HG03066 (cell line): Measurements from ENCODE around the gene CDC6.

Experiments
- ATAC-seq: cut with Tn5 transposase; IDR thresholded peaks from one replicate; pipeline ENCODE4 v1.9.1; 2021; ENCODE audit warnings: low read depth; ENCODE audit not compliant: unreplicated experiment

The CDC6 gene

DNA sequence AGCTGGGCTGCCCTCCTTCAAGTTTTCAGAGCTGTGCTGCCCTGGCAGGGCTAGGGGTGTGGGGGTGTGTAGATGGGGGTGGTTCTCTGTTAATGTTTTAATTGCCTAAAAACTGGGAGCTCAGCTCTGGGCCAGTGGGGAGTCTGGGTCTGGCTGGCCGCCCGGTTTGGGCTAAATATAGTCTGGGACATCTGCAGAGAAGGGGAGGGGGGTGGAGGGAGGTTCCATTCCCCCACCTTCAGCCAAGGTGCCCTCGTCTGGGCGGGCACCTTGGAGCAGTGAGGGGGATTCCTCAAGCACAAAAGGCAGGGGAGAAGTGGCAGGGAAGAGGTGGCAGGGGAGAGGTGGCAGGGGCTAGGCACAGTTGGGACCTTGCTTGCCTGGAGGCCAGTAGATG, 34.3 kb downstream of the CDC6 start:
- ATAC-seq: no peak

DNA sequence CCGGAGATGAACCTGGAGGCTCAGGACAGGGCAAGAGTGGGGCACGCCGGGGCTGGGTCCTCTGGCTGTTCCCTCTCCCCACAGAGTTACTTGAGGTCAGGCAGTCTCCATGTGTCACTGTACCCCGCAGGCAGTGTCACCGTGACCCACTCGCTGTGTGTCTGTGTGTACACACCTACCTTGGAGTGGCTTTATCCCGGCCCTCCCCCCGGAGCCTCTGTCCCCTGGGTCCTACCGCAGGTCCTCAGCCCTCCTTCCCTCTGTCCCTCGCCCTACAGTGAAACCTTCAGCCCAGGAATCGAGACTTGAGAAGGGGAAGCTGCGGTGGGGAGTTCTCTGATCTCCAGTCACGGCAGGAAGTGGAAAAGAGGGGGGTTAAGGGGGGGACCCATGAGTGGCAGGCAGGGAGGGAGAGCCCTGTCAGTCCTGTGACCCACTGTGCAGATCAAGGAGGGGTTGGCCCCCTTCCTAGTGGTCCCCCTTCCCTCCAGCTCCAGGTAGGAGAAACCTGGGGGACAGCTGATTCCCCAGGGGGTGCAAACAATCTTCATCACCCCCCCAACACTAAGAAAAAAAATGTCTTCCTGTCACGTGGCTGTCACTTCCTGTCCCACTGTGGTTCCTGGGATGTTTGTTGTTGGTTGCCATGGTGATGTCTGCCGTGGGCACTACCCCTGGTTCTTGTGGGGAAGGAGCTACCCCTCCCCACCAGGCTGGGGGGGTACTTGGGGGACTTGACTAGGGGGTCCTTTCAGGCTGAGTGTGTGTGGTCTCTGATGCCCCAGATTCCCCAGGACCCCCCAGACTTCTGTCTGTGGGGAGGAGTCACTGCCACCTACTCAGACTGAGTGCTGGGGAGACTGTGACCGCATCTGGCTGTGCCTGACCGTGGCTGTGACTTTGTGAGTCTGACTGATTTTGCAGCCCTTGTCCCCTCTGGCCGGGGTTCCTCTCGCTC, 35.0 kb downstream of the CDC6 start:
- no peak for ATAC-seq

DNA sequence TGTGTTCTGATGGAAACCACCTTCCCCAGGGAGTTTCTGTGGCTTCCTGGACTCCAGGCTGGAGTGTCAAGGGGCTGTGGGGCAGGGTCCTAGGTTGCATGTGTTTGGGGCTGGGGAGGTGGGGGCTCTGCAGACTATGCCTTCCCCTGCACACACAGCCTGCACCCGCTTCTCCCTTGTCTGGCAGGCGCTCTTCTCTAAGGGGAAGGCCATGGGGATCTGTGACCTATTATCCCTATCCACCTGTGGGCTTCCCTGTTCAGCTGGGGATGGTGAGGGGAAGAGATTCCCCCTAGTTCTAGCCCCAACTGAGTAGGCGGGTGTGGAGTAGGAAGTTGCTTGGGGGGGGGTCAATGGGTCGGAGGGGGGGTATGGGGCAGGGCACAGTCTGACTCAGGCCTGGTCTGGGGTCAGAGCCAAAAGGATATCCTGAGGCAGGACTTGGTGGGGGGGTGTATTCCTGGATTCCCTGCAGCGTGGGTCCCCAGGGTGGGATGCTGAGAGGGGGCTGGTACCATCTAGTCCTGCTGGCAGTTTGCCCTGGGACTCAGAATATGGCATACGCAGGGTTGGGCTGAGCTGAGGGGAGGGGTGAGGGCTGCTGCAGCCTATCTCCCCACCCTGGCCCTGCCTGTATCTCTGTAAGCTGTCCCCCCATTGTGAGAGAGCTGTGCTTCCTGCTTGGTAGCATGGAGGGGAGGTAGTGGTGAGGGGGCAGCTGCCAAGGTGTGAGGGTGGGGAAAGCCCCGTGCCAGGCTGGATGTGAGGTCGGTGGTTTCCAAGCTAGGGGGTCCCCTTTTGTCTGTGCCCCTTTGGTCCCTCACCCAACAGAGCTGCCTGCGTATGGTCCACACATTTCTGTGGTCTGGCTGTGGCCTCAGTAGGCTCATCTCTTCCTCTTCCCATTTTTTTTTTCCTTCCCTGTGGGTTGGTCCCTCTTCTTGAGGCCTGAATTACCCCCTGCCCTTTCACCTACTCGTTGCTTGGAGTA, 36.0 kb downstream of the CDC6 start:
- ATAC-seq: no peak

DNA sequence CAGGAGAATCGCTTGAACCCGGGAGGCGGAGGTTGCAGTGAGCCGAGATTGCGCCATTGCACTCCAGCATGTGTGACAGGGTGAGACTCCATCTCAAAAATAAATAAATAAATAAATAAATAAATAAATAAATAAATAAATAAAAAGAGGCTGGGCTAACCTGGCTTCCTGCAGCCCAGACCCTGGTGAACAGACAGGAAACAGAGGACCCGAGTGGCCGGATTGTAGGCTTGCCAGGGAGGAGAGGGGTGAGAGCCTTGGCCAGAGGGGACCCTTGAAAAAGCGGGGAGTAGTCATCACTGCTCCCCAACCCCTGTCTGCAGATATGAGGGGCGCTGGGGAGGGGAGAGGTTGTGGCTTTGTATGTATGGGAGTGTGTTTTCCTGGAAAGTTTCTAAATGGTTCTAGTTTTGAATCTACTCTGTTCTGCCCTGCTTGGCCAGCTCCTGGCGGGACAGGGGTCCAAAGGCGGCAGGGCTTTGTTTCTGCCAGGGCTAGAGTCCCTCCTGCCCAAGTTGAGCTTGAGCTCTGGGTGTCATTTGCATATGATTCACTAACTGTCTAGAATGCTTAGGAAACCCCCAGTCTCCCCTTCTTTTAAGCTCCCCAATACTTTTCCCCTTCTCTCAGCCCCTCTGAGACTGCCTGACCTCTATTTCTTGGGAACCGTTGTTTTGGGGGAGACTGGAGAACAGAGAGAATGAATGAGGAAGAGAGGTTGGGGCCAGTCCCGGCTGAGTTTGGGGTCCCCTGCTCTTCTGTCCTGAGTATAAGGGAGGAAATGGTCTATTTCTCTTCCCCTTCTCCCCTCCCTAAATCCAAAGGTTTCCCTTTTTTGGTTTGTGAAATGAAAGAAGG, 37.7 kb downstream of the CDC6 start:
- no peak for ATAC-seq

DNA sequence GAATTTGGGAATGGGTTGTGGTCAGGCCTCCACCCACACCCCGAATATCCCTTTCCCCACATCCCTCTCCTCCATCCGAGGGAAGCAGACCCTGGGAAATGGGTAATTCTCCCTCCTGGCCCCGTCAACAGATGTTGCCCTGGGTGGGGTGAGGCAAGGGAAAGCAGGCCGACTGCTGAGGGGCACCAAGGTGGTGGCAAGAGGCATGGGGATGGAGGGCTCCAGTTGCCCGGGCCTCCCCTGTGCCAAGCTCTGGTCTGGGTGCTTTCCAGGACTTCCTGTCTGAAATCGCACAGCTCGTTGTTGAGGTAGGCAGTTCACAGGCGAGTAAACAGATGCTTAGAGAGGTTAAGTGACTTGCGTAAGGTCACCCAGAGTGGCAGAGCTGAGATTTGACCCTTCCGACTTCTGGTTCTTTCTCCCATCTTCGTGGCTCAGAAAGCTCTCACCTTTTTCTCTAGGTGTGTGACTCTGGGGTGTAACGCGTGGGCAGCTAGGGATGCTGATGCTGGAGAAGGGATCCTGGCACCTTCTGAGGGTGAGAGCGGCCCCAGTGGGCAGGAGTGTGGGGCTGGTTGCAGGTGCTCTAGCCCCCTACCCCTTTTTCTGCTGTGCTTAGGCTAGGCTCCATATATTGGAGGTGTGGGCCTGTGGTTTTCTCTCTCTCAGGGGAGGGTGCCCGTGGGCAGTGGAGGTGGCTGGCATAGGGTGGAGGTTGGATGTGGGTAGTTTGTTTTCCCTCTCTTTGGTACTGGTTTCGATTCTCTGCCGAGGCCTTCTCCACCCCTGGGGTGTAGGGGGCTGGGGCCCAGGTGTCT, 38.5 kb downstream of the CDC6 start:
- ATAC-seq: no peak

DNA sequence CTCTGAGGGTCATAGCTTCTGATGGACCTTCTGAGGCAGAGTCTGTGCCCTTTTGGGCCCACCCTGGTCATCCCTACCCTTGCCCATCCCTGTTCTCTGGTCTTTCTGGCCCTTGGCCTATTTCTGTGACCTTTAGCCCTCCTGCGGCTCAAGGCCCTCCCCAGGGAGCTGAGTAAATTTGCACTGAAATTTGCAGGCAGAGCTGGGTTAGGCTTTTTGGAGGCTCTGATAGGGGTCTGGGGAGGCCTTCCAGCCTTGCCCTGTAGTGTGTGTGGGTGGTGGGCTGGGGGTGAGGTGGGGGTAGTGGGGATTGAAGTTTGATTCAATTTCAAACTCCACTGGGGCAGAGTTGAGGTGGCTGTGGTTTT, 39.1 kb downstream of the CDC6 start:
- ATAC-seq: no peak

DNA sequence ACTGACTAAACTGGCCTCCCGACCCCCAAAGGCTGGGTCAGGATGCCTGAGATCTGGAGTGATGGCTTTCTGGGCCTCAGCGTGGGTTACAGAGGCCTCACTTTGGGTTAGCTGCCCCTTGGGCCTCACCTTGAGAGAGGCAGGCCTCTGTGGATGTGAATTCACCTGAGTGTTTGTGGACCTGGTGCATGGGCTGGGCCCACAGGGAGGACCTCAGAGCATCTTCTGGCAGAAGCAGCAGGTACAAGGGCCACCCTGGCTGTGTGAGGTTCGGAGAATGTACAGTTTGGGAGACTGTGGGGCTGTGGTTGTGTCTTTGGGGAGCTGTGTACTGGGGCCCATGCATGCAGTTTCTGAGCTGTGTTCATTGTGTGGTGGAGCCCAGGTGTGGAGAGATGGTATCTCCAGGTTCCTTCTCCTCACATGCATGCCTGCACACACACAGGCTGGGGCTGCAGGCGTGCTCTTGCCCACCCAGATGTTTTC, 39.6 kb downstream of the CDC6 start:
- no peak for ATAC-seq

DNA sequence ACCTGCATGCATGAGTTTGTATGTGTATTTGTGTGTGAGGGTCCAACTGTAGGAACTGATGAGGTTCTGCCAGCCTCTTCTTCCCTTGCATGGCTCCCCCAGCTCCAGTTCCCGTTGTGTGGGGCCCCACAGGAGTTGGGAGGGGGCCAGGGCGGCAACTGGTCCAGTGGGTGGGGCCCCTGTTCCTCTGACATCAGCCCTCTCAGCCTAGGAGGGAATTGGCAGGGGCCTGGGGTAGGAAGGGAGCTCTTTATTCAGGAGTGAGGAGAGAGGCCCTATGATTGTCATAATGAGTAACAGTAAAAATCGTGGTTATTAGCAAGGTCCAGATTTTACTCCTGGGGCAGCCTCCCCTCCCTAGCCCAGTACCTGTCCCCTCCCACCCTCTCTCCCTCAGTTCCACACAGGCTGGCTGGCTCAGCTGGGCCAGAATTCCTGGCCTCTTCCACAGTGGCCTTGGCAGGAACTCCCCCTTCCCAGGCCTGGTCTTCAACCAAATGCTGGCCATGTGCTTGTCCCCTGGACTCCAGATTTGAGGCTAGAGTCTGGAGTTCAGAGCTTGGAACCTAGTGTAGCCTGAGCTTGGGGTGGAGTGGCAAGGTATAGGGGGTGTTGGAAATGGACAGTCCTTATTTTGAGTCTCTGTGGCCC, 40.2 kb downstream of the CDC6 start:
- no peak for ATAC-seq

DNA sequence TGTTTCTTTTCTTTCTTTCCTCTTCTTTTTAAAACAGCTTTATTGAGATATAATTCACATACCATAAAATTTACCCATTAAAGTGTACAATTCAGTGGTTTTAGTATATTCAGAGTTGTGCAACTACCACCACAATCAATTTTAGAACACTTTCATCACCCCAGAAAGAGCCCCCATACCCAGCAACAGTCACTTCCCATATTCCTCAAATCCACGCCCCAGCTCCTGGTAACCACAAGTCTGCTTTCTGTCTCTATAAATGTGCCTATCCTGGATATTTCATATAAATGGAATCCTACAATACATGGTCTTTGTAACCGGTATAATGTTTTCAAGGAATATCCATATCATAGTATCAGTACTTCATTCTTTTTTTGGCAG, 40.7 kb downstream of the CDC6 start:
- no peak for ATAC-seq

DNA sequence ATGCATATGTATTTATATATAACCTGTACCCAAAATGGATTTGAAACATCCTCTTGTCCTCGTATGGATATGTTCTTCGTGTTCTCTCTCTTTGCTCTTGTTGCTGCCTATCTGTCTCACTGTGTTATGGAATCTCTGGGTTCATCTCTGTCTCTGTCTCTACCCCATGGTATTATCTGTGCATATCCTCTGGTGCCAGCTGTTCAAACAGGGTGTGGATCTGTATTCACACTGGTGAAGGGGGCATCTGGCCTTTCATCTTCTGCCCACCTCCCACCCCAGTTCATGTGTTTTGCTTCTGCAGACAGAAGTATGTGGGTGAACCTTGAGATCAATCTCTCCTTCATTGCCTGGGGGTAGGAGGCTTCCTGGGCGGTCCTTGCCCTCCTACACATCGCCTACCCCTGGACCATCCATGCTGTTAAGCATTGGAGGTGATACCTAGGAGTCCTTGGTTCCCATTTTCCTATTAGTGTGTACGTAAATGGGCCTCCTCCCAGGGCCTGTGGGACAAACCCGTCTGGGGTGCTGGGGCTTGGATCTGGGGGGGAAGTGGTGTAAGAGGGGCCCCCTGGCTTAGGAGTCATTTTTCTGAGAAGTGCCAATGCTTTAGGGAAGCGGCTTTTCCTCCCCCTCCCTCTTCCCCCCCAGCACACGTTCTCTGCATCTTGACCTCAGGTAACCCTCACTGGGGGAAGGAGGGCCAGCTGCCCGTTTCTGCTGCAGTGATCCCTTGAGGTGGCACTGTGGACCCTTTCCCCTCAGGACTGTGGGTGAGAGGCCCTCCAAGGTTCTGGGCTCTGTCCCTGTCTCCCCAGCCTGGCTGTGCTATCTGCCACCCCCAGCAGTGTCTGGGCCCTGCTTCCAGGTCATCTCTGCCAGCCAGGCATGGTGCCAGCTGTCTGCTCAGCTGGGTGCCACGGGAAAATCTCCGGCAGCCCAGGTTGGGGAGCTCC, 42.4 kb downstream of the CDC6 start:
- ATAC-seq: no peak

DNA sequence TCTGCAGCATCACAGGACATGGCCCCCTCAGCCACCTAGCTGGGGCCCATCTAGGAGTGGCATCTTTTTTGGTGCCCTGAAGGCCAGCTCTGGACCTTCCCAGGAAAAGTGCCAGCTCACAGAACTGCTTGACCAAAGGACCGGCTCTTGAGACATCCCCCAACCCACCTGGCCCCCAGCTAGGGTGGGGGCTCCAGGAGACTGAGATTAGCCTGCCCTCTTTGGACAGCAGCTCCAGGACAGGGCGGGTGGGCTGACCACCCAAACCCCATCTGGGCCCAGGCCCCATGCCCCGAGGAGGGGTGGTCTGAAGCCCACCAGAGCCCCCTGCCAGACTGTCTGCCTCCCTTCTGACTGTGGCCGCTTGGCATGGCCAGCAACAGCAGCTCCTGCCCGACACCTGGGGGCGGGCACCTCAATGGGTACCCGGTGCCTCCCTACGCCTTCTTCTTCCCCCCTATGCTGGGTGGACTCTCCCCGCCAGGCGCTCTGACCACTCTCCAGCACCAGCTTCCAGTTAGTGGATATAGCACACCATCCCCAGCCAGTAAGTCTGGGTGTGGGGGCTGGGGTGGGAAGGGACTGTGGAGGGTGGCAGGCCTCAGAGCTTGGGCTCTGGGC, 43.3 kb downstream of the CDC6 start:
- no peak for ATAC-seq

DNA sequence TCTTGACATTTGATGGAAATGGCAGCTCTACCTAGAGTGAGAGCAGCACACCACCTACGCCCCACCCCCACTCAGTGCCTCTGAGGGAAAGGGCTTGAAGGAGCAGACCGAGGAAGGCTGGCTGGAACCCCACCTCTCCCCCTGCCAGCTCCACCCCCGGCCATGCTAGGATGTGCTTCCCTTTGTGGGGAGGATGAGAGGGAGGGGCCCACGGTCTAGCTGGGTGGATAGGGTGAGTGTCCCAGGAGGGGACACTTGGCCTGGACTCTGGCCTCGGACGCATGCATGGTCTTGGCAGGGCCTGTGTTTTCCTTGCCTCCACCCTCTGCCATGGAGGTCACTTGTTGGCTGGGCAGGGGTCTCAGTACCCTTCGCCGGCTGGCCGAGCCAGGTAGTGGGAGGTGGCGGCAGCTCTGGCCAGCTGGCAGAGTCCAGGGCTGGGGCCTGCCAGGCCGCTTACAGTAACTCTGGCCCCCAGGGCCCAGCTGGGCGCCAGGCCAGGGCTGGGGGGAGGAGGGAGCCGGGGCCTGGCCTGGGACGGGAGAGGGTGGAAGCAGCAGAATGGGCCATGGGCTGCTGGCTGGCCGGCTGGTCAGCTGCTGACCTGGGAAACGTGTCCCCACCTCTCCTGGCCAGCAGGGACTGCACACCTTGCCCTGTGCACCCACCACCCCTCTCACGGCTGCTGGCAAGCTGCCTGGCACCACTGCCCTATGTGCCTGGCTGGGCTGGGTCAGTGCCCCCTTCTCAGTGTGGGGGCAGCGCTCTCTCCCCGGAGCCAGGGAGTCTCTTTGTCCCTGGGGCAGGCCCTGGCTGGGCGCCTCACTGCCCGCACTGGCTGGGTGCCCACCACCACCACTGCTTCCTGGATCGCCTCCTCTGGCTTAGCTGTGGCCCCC, 44.3 kb downstream of the CDC6 start:
- no peak for ATAC-seq

DNA sequence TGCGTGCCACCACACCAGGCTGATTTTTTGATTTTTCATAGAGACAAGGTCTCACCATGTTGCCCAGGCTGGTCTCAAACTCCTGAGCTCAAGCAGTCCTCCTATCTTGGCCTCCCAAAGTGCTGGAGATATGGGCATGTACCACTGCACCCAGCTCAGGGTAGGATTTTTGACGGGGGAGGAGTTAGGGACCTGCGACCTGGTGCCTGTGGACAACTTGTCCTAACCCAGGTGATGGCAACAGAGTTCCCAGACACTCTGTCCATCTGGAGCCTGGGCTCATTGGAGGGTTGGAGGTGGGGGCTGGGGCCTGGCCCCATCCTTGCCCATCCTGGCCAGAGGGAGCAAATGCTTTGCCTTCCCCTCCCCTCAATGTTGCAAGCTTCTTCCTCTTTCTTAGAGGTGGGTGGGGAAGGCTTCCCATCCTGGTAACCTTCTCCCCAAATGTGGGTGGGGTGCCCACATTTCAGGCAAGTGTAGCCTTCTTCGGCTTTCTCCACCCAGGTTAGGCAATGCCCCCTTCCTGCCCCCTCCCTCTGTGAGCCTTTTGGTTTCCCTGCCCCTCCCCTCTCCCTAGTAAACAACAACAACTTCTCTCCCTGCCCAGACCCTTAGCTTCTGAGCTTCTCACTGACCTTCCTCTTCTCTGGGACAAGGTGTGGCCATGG, 46.2 kb downstream of the CDC6 start:
- ATAC-seq: no peak

DNA sequence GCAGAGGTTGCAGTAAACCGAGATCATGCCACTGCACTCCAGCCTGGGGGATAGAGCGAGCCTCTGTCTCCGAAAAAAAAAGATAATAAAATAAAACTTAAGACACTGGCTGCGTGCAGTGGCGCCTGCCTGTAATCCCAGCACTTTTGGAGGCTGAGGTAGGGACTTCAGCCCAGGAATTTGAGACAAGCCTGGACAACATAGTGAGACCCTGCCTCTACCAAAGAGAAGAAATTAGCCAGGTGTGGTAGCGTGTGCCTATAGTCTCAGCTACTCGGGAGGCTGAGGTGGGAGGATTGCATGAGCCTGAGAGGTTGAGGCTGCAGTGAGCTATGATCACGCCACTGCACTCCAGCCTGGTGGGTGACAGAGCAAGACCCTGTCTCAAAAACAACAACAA, 47.9 kb downstream of the CDC6 start:
- ATAC-seq: no peak

DNA sequence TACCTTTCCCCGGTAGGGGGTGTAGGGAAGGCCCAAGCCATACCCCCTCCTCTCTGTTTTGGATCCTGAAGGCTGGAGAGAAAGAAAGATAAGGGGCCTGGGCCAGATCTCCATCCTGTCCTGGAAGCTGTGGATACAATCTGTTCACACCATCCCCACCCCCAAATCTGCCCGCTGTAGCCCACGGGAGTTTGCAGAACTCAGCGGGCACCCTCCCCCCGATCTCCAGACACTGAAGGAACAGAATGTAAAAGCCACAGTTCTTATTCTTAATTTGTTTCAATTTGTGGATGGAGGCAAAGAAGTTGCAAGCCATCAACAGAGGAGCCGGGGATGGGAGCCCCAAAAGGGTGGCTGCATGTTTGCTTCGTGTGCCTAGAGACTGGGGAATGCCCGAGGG, 49.7 kb downstream of the CDC6 start:
- no peak for ATAC-seq

DNA sequence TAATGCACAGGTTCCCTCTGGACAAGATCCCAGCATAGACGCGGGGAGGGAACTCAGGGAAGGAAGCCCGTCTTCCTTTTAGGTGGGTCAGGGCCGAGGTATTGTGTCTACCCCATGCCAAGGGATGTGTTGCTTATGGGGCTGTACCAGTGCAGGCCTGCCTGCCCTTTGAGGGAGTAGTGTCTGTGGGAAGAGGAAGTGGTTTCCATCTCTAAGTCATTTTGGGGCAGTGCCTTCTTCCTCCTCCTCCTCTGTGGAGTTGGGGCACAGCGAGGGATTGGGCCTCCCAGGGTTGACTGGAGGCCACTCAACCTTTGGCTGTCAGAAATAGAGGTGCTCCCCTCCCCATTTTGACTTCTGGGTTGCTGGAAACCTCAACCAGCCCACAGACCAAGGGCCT, 50.4 kb downstream of the CDC6 start:
- ATAC-seq: no peak
